Stimulated activated CD4-positive, alpha-beta T cell treated with anti-CD3 and anti-CD28 coated beads, Interleukin-1b, Interleukin-23, amount 100 ng/mL, for 4 hours (primary cell): ENCODE data around the gene CACNA1C.

Experiments used
- DNase-seq, 2 donors: peaks; one replicate each; pipeline ENCODE4 v3.0.0-alpha.2; 2020; ENCODE audit warnings: low read depth in 2 of 2

CACNA1C gene

DNA sequence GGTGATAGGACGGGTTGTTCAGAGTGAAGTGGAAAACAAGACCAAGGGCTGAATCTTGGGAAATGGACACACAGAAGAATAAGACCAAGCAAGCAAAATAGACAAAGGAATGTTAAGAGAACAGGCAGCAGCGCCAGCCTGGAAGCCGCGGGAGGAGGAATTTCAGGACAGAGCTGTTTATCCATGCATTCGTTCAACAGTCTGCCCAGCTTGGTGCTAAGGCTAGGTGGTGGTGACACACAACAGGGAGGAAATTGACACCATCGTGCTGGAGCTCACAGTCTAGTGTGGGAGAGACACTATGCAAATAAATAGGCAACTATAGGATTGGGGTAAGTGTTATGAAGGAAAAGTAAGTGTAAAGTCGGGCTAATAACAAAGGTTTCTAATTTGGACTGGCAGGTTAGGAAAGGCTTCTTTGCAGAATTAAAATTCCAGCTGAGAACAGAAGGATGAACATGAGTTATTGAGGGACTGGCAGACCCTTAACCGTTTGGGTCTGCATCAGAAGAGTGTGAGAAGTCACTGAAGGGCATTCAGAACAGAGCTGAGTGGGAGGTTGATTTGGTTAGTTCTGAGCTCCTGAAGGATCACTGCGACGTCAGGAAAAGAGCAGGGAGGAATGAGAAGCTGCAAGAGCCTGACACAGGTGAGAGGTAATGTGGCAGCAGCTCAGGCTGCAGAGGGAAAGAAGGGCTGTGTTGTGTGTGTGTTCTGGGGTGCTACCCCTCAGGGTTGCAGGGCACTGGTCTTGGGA lies 499.4 kb downstream of the CACNA1C start:
- DNase-seq = no peak

DNA sequence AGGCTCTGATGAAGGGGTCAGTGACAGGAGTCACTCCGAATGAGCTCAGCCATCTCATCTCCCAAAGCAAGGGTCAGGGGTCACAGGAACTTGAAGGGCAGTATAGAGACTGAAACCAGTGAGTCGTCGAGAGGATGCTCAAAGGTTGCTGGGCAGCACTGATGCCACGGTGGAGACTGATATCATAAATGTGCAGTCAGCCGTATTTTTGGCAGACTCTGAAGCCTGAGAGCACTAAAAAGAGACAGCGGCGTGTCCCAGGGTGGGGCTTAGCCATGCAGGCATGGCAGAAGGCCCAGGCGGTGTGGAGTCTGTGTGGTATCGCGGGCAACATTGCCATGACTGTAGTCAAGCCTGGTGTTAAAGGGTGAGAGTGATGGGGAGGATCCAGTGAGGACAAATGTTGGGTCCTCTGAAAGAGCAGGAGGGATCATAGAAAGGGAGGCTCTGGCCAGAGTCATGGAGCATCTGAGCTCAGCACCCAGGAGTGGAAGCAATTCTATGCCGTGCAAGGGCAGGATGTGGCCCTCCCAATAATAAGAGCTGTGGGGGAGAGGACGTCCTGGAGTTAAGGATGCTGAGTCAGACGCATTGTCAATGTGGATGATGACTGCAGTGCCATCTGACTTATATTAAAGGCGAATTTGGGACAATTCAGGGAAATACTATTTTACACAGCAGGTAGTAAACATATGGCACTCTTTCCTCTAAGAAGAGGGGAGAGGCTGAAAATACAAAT lies 500.8 kb downstream of the CACNA1C start:
- DNase-seq = no peak

GRCh38 chr12:2555487-2556082 lies 502.8 kb downstream of the CACNA1C start:
- DNase-seq = no peak

DNA sequence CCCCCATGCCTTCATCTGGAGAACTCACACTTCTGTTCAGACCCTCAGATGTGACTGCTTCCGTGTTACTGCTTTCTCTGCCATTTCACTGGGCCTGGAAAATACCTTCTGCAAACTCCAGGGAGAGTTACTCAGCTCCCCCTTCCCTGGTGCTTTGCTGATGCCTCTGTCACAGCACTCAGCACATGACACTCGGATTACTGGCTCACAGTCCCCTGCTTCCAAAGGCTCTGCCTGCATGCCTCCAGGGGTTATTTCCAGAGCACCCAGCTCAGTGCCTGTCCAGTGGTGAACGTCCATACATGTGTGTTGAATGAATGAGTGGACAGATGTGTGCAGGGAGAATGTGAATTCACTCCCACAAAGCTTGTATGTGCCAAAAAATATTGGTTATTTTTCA lies 504.8 kb downstream of the CACNA1C start:
- no peak for DNase-seq

DNA sequence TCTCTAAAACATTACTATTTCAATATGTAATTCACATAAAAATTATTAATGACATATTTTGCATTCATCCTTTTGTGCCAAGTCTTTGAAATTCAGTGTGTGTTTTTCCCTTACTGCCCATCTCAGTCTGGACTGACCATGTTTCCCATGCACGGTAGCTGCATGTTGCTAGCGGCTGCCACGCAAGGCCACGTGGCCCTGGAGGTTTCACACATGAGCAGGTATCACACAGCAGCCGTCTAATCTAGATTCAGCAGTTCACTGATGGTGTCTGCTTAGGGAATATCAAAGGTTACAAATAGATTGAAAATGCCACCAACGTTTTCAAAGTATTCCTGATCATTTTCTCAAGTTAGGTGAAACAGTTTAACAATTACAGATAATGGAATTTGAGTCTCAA lies 507.1 kb downstream of the CACNA1C start:
- no peak for DNase-seq

DNA sequence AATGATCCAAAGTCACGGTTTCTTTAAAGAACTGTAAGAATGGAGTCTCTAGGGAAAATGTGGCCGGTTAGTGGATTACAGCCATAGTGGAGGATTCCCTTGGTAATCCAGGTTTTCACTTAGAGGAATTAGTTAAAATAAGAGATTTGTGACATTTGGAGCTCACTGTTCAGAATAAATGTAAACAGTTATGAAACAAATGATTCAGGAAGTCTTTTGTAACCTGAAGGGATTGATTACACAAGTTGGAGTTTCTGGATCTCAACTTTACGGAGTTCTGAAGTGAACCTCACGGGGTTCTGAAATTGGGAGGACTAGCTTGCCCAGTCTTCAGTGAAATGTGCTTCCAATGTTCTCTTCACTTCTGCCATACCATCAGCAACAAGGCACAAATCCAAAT lies 507.6 kb downstream of the CACNA1C start:
- DNase-seq = no peak

DNA sequence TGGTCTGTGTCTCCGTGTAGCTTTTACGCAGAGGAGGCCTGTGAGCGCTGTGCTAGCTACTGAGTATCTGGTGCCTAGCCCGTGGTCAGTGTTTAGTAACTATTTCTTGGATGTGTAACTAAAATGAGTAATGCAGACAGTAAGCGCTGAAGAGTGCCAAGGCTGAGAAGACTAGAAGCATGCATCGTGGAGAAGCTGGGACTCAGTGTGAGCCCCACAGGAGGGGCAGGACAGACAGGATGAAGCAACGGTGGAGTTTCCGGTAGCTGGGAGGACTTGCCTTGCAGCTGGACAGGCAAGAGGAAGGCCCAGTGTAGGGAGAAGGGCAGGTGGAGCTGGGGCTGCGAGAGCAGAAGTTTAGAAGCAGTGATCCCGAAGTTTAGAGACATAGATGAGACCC lies 508.6 kb downstream of the CACNA1C start:
- no peak for DNase-seq

DNA sequence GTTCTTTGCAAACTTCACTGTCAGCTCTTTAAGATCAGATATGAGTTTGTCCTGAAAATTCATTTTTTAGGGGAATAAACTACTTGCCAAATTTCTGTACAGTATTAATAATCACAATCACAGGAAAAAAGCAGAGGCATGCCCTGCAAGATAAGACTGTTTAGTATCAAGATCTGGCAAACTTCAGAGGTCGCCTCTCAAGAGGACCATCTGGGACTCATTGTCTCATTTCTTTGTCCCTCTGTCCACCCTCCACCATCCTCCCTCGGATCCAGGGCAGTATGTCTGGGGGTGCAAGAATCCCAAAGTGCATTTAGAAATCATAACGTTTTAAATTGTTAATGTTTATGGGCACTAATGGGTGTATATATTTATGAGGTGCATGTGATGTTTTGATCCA lies 509.6 kb downstream of the CACNA1C start:
- DNase-seq = no peak

- no peak for DNase-seq
Observed at GRCh38 chr12:2563709-2564108, 510.9 kb downstream of the CACNA1C start.

- DNase-seq = no peak
Observed at GRCh38 chr12:2566161-2566560, 513.4 kb downstream of the CACNA1C start.

DNA sequence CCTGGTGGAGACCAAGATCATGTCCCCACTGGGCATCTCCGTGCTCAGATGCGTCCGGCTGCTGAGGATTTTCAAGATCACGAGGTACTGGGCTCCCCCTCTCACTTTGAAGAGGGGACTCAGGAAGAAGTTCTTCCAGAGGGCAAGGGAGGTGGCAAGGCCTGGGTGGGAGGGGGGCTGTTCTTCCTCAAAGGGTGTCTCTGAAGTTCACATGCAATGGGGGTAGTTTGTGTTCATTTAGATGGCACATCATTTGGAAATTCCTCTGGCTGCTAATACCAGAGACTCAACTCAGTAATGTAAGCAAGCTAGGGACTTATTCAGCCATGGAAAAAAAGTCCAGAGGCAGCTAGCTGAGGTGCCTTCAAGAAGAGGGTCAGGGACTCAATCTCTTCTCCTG lies 514.9 kb downstream of the CACNA1C start:
- no peak for DNase-seq

DNA sequence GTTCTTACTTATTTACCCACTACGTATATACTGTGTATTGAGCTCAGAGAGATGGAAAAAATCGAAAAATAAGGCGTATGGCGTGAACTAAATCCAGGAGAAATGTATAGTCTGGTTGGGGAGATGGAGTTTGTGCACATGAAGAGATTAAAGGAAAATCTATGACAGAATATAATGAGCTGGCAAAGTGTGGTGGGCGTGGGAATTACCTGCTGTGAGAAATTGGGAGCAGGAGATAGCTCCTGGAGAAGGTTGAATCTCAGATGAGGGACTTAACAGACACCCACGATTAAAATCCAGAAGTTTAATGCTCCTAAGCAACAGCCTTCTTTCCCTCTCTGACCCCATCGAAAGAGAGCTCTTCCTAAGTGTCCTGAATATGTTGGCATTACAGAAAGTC lies 517.8 kb downstream of the CACNA1C start:
- no peak for DNase-seq

DNA sequence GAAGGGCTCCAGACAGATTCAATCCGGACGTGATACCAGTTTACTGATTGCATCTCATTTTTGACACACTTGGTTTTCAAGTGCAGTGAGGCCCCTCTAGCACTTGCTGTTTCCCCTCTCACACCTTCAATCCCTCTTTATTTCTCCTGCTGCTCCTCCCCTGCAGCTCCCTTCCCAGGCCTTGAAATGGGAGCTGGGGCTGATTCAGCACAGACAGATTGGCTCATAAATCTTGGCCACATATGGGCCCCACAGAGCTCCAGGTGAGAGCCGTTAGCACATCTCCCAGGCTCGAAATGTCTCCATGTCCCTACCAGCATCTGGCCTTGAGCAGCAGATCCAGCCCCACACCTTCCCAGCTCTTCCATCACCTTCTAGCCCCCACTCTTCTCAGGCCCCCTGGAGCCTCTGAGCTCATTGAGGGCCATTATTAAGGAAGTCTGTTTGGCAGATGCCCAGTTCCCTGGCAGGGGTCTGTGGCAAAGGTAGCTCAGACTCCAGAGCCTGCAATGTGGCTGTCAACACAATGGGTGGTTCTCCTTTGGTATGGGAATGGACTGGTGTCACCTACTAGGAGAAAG lies 521.7 kb downstream of the CACNA1C start:
- DNase-seq = no peak

DNA sequence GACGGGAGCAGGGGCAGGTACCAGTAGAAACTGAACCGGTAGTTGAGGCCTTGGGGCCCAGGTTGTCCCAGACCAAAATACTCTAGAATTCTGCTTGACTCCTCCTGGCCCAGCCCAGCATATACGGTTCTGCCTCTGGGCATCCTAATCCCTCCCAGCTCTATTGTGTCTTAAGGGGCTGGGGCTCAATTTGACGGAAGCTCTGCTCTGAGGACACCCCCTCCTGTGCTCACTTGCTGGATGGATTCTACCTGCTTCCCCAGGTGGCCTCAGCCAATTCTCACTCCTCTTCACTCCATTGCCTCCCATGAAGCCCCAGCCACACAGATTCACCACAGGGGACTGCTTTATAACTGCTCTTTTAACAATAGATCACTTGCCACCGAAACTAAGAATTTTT lies 522.5 kb downstream of the CACNA1C start:
- DNase-seq = no peak

- no peak for DNase-seq
Observed at GRCh38 chr12:2578211-2578610, 525.4 kb downstream of the CACNA1C start.

- no peak for DNase-seq
Observed at GRCh38 chr12:2578772-2579171, 526.0 kb downstream of the CACNA1C start.

- DNase-seq = no peak
Observed at GRCh38 chr12:2580821-2581220, 528.0 kb downstream of the CACNA1C start.

GRCh38 chr12:2581293-2582045 lies 528.7 kb downstream of the CACNA1C start:
- DNase-seq = no peak

DNA sequence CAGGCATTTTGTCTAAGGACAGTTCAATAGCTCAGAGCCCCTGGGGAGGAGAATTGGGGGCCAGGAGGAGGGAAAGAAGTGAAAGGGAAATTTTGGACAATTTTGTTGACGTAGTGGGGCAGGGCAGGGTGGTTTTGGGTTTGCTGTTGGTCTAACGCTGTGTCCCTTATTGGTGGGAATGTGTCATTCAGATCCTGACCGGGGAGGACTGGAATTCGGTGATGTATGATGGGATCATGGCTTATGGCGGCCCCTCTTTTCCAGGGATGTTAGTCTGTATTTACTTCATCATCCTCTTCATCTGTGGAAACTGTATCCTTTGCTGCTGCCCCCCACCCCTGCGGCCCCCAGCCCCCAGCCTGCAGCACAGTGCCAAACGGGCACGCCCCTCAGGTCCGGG lies 529.8 kb downstream of the CACNA1C start:
- DNase-seq = no peak

DNA sequence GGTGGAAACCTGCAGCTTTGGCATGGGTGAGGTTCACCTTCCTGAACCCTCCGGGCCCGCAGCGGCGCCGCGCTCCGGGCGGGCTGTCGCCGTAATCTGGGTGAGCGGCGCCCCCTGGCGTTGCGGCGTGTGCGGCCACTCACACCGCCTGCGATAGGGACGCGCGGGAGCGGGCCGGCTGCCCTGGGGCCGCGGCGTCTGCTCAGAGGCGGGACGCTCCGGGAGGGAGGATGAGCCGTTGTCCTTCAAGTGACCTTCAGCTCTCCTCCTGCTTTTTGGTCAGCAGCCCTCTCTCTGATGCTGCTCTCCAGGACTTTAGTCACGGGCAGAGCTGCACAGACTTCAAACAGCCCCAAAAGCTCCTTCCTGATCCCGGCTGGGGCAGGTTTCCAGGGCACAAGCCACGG lies 530.3 kb downstream of the CACNA1C start:
- peak in 1 of 2 donors; percentile 45 for DNase-seq

GRCh38 chr12:2583642-2584401 lies 531.0 kb downstream of the CACNA1C start:
- no peak for DNase-seq
